ENCODE data around the gene MALAT1. TPM values are rescaled to one million over a fixed set of nuclear protein-coding genes. Genes with fewer than 3 reads are reported as not detected.
"Not testable (repeated sequence)": the region's sequence is repeated elsewhere in the genome, so short reads cannot be mapped to it uniquely, and the experiment has no call there.

The MALAT1 gene
- total and polyA plus RNA-seq, 11 donors = 1,047 to 9,662 (median 6,450) TPM

GRCh38 chr11:65523631-65523968 is 24.8 kb downstream of the MALAT1 start:
- peak in 1 of 5 donors; percentile 22 for DNase-seq
- peak overlapping the region in 1 of 12 donors; percentile 15 for H3K4me3 ChIP-seq
- peak overlapping the region in 2 of 12 donors; percentile 68 to 75 for H3K27ac ChIP-seq
- 86 to 95% (median 91%) methylated on average over 7 of the region's 7 CpGs for WGBS, 4 donors
- peaks cover 0 to 26% (median 23%) of the 10 kb centered on the region in 9 donors for H3K36me3 ChIP-seq
- not testable (repeated sequence) for H3K27me3 ChIP-seq, ATAC-seq, H3K9me3 ChIP-seq
- H3K4me1 ChIP-seq = peaks cover 0 to 27% (median 20%) of the 10 kb centered on the region in 12 donors
- intact Hi-C loops (cut with DNase I) = loop anchor here in 1 of 10 donors (5.0 kb wide), 1 partner anchor 146 kb away; no protein-coding TSS in a partner anchor

GRCh38 chr11:65524014-65524740 is 25.3 kb downstream of the MALAT1 start:
- no peaks in the 10 kb centered on the region for H3K27me3 ChIP-seq
- peaks cover 0 to 33% (median 20%) of the 10 kb centered on the region in 12 donors for H3K4me1 ChIP-seq
- peaks cover 0 to 31% (median 25%) of the 10 kb centered on the region in 9 donors for H3K36me3 ChIP-seq
- DNase-seq (peak in 3 of 5 donors; percentile 57 to 70 (median 67)), ATAC-seq (peak; percentile 5 to 35 (median 23))
- TF ChIP-seq POLR2A (IDR thresholded peaks at IDR 0.05) = no peak
- TF ChIP-seq CTCF (IDR thresholded peaks at IDR 0.05) = no peak
- no peaks in the 10 kb centered on the region for H3K9me3 ChIP-seq
- 33 to 40% (median 36%) methylated on average over 12 of the region's 12 CpGs for WGBS, 4 donors
- peak overlapping the region in 10 of 12 donors; percentile 19 to 94 (median 70) for H3K27ac ChIP-seq
- H3K4me3 ChIP-seq = peak overlapping the region in 10 of 12 donors; percentile 27 to 85 (median 40)
- intact Hi-C loops (cut with DNase I) = loop anchor here in 1 of 10 donors (5.0 kb wide), 1 partner anchor 147 kb away; no protein-coding TSS in a partner anchor

GRCh38 chr11:65524741-65525545 is 26.1 kb downstream of the MALAT1 start, which contains the start of gene SCYL1:
Gene SCYL1 (plus strand): TSS chr11:65525083. CDS start chr11:65525154, 71 bp downstream.
- peak within 1 kb of the TSS; percentile 82 to 100 (median 99) for H3K4me3 ChIP-seq
- H3K4me1 ChIP-seq = peaks cover 0 to 36% (median 20%) of the 10 kb centered on the region in 12 donors
- H3K27me3 ChIP-seq = no peaks in the 10 kb centered on the region
- ATAC-seq (peak; percentile 65 to 94 (median 90)), DNase-seq (peak; percentile 83 to 93 (median 87))
- TF ChIP-seq CTCF (IDR thresholded peaks at IDR 0.05) (peak in 1 of 12 donors; percentile 4), POLR2A (IDR thresholded peaks at IDR 0.05) (peak; percentile 29 to 75)
- no peaks in the 10 kb centered on the region for H3K9me3 ChIP-seq
- peaks cover 0 to 39% (median 32%) of the 10 kb centered on the region in 9 donors for H3K36me3 ChIP-seq
- H3K27ac ChIP-seq = peak within 1 kb of the TSS; percentile 69 to 97 (median 93)
- 1 to 3% (median 2%) methylated on average over 17 to 76 of the region's 82 CpGs for WGBS, 4 donors
- intact Hi-C loops (cut with DNase I) = loop anchor here in 2 of 10 donors (5.0 kb wide), 2 partner anchors 148 to 413 kb away; partner anchors contain the start of gene TM7SF2 (in 1 of the 2)

- no peak for ATAC-seq
- peak overlapping the region; percentile 69 to 97 (median 93) for H3K27ac ChIP-seq
- no peaks in the 10 kb centered on the region for H3K27me3 ChIP-seq
- peak overlapping the region; percentile 82 to 100 (median 99) for H3K4me3 ChIP-seq
- no peak for DNase-seq
- intact Hi-C loops (cut with DNase I) = loop anchor here in 1 of 10 donors (5.0 kb wide), 1 partner anchor 414 kb away; the partner anchor contains the start of gene TM7SF2
- no peak for TF ChIP-seq CTCF (IDR thresholded peaks at IDR 0.05)
- no peak for TF ChIP-seq POLR2A (IDR thresholded peaks at IDR 0.05)
- no peaks in the 10 kb centered on the region for H3K9me3 ChIP-seq
- 43 to 48% (median 46%) methylated on average over 29 to 31 of the region's 31 CpGs for WGBS, 4 donors
- peaks cover 0 to 36% (median 20%) of the 10 kb centered on the region in 12 donors for H3K4me1 ChIP-seq
- peaks cover 0 to 48% (median 41%) of the 10 kb centered on the region in 9 donors for H3K36me3 ChIP-seq
Measured at GRCh38 chr11:65525546-65526480, 27.0 kb downstream of the MALAT1 start.

All from heart left ventricle (tissue), 16 donors.